ENCODE results near the gene ZMYND8.

ZMYND8 gene

DNA sequence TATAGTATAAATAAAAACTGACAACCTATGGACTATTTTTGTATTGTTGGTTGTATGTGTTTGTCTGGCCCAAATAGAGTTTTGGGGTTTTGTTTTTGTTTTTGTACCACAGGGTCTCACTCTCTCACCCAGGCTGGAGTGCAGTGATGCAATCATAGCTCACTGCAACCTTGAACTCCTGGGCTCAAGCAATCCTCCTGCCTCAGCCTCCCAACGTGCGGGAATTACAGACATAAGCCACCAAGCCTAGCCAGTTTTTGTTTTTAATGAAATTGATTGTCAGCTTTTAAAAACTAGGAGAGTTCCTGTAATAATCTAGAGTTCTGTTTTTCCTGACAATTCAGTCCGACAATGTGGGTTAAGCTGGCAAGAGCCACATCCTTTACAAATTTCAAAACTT is 98.7 kb downstream of the ZMYND8 start:
- Histone ChIP-seq H3K27me3 (ENCODE audit: insufficient read depth, insufficient read length) (no peaks in the 10 kb centered on the region), H3K36me3 (ENCODE audit: insufficient read depth, insufficient read length, low read length) (peaks cover 79% of the 10 kb centered on the region), H3K4me1 (ENCODE audit: insufficient read depth, insufficient read length) (no peaks in the 10 kb centered on the region), H3K9ac (ENCODE audit: insufficient read length, low read depth) (no peak overlapping the region), H3K9me3 (ENCODE audit: insufficient read depth, low read length) (no peaks in the 10 kb centered on the region), H3K4me3 (ENCODE audit: insufficient read length, low read depth) (no peak overlapping the region)
- no peak for TF ChIP-seq SUZ12 (IDR thresholded peaks at IDR 0.05; ENCODE audit: extremely low read depth, insufficient read depth, insufficient read length)
- no peak for TF ChIP-seq YY1 (IDR thresholded peaks at IDR 0.05; ENCODE audit: insufficient read depth, insufficient read length)
- TF ChIP-seq ZNF274 (IDR thresholded peaks at IDR 0.05; ENCODE audit: low read depth, low read length), result no peak
- no peak for DNase-seq (ENCODE audit: low read depth, low spot score)

- no peak for DNase-seq (ENCODE audit: low read depth, low spot score)
- H3K27me3 ChIP-seq (ENCODE audit: insufficient read depth, insufficient read length), result no peaks in the 10 kb centered on the region
- H3K36me3 ChIP-seq (ENCODE audit: insufficient read depth, insufficient read length, low read length), result peaks cover 77% of the 10 kb centered on the region
- TF ChIP-seq YY1 (IDR thresholded peaks at IDR 0.05; ENCODE audit: insufficient read depth, insufficient read length) (no peak), SUZ12 (IDR thresholded peaks at IDR 0.05; ENCODE audit: extremely low read depth, insufficient read depth, insufficient read length) (no peak), ZNF274 (IDR thresholded peaks at IDR 0.05; ENCODE audit: low read depth, low read length) (no peak)
- no peaks in the 10 kb centered on the region for H3K4me1 ChIP-seq (ENCODE audit: insufficient read depth, insufficient read length)
- H3K4me3 ChIP-seq (ENCODE audit: insufficient read length, low read depth), result no peak overlapping the region
- H3K9me3 ChIP-seq (ENCODE audit: insufficient read depth, low read length), result no peaks in the 10 kb centered on the region
- H3K9ac ChIP-seq (ENCODE audit: insufficient read length, low read depth), result no peak overlapping the region
Observed at GRCh38 chr20:47257256-47257655, 99.2 kb downstream of the ZMYND8 start.

DNA sequence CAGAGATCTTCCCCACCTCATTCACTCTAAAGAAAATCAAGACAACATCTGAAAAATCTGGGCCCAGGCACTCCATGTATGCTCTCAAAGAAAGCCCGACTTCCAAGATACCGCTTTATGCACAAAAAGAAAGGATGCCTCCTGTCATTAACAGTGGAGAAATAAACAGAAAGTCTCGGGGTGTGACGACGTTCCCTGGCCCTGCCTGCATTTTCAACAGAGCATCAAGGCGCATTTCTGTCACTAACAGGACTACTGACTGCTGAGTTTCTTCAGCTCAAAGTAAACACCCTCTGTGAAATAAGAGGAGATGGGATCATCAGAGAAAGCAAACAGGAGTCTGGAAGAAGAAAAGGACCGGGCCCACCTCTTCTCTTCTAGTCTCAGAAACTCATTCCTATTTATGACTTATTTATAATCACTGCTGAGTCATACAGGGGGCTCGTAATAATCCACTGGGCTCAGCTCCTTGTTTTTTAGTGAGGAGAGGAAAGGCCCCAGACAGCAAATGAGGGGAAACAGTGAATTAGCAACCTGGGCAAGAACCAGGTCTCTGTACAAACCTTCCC is 99.7 kb downstream of the ZMYND8 start:
- Histone ChIP-seq H3K9ac (ENCODE audit: insufficient read length, low read depth) (no peak overlapping the region), H3K4me1 (ENCODE audit: insufficient read depth, insufficient read length) (no peaks in the 10 kb centered on the region), H3K36me3 (ENCODE audit: insufficient read depth, insufficient read length, low read length) (peaks cover 74% of the 10 kb centered on the region), H3K4me3 (ENCODE audit: insufficient read length, low read depth) (no peak overlapping the region), H3K9me3 (ENCODE audit: insufficient read depth, low read length) (no peaks in the 10 kb centered on the region), H3K27me3 (ENCODE audit: insufficient read depth, insufficient read length) (no peaks in the 10 kb centered on the region)
- DNase-seq (ENCODE audit: low read depth, low spot score), result no peak
- TF ChIP-seq YY1 (IDR thresholded peaks at IDR 0.05; ENCODE audit: insufficient read depth, insufficient read length) (no peak), ZNF274 (IDR thresholded peaks at IDR 0.05; ENCODE audit: low read depth, low read length) (no peak), SUZ12 (IDR thresholded peaks at IDR 0.05; ENCODE audit: extremely low read depth, insufficient read depth, insufficient read length) (no peak)

DNA sequence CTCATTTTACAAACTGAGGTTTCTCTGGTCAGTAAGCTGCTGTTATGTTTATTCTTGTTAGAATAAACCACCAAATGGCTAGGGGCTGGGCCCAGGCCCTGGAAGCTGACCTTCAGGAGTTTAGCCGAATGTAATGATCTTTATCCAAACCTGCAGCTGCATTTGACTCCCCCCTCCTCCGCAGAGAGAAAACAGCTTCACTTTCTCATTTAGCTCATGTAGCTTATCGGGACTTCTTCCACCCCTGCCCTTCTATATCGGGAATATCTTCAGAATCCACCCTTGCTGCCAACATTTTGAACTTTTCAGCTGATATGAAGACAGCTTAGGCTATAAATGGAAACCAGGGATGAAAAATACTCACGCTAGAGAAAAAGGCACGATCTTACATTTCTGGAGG is 102.6 kb downstream of the ZMYND8 start:
- no peak for TF ChIP-seq YY1 (IDR thresholded peaks at IDR 0.05; ENCODE audit: insufficient read depth, insufficient read length)
- TF ChIP-seq SUZ12 (IDR thresholded peaks at IDR 0.05; ENCODE audit: extremely low read depth, insufficient read depth, insufficient read length), result no peak
- no peaks in the 10 kb centered on the region for H3K9me3 ChIP-seq (ENCODE audit: insufficient read depth, low read length)
- no peaks in the 10 kb centered on the region for H3K27me3 ChIP-seq (ENCODE audit: insufficient read depth, insufficient read length)
- no peak overlapping the region for H3K4me3 ChIP-seq (ENCODE audit: insufficient read length, low read depth)
- no peak for DNase-seq (ENCODE audit: low read depth, low spot score)
- H3K4me1 ChIP-seq (ENCODE audit: insufficient read depth, insufficient read length), result no peaks in the 10 kb centered on the region
- no peak overlapping the region for H3K9ac ChIP-seq (ENCODE audit: insufficient read length, low read depth)
- peaks cover 75% of the 10 kb centered on the region for H3K36me3 ChIP-seq (ENCODE audit: insufficient read depth, insufficient read length, low read length)

DNA sequence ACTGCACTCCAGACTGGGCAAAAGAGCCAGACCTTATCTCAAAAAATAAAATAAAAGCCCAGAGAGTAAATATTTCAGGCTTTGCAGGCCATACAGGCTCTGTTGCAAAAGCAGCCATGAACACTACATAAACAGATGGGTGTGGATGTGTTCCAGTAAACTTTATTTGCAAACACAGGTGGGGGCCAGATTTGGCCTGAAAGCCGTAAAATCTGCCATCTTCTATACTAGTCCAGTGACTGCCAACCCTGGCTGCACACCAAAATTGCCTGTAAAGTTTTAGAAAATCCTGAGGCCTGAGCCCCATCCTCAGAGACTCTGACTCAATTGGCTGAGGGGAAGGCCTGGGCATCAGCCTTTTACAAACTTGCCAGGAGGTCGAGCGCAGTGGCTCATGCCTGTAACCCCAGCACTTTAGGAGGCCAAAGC is 103.6 kb downstream of the ZMYND8 start:
- no peak overlapping the region for H3K9ac ChIP-seq (ENCODE audit: insufficient read length, low read depth)
- no peak for DNase-seq (ENCODE audit: low read depth, low spot score)
- TF ChIP-seq SUZ12 (IDR thresholded peaks at IDR 0.05; ENCODE audit: extremely low read depth, insufficient read depth, insufficient read length), result no peak
- TF ChIP-seq YY1 (IDR thresholded peaks at IDR 0.05; ENCODE audit: insufficient read depth, insufficient read length), result no peak
- no peak for TF ChIP-seq ZNF274 (IDR thresholded peaks at IDR 0.05; ENCODE audit: low read depth, low read length)
- H3K36me3 ChIP-seq (ENCODE audit: insufficient read depth, insufficient read length, low read length), result peaks cover 76% of the 10 kb centered on the region
- H3K27me3 ChIP-seq (ENCODE audit: insufficient read depth, insufficient read length), result no peaks in the 10 kb centered on the region
- H3K4me1 ChIP-seq (ENCODE audit: insufficient read depth, insufficient read length), result no peaks in the 10 kb centered on the region
- no peak overlapping the region for H3K4me3 ChIP-seq (ENCODE audit: insufficient read length, low read depth)
- H3K9me3 ChIP-seq (ENCODE audit: insufficient read depth, low read length), result no peaks in the 10 kb centered on the region

- Histone ChIP-seq H3K4me1 (ENCODE audit: insufficient read depth, insufficient read length) (no peaks in the 10 kb centered on the region), H3K9me3 (ENCODE audit: insufficient read depth, low read length) (no peaks in the 10 kb centered on the region), H3K9ac (ENCODE audit: insufficient read length, low read depth) (no peak overlapping the region), H3K36me3 (ENCODE audit: insufficient read depth, insufficient read length, low read length) (peaks cover 82% of the 10 kb centered on the region), H3K27me3 (ENCODE audit: insufficient read depth, insufficient read length) (no peaks in the 10 kb centered on the region), H3K4me3 (ENCODE audit: insufficient read length, low read depth) (no peak overlapping the region)
- TF ChIP-seq YY1 (IDR thresholded peaks at IDR 0.05; ENCODE audit: insufficient read depth, insufficient read length), result no peak
- TF ChIP-seq SUZ12 (IDR thresholded peaks at IDR 0.05; ENCODE audit: extremely low read depth, insufficient read depth, insufficient read length), result no peak
- TF ChIP-seq ZNF274 (IDR thresholded peaks at IDR 0.05; ENCODE audit: low read depth, low read length), result no peak
- no peak for DNase-seq (ENCODE audit: low read depth, low spot score)
Observed at GRCh38 chr20:47251154-47252020, 105.1 kb downstream of the ZMYND8 start.

GRCh38 chr20:47250360-47250759 is 106.1 kb downstream of the ZMYND8 start:
- no peaks in the 10 kb centered on the region for H3K27me3 ChIP-seq (ENCODE audit: insufficient read depth, insufficient read length)
- DNase-seq (ENCODE audit: low read depth, low spot score), result no peak
- no peak overlapping the region for H3K9ac ChIP-seq (ENCODE audit: insufficient read length, low read depth)
- TF ChIP-seq ZNF274 (IDR thresholded peaks at IDR 0.05; ENCODE audit: low read depth, low read length) (no peak), YY1 (IDR thresholded peaks at IDR 0.05; ENCODE audit: insufficient read depth, insufficient read length) (no peak), SUZ12 (IDR thresholded peaks at IDR 0.05; ENCODE audit: extremely low read depth, insufficient read depth, insufficient read length) (no peak)
- no peaks in the 10 kb centered on the region for H3K9me3 ChIP-seq (ENCODE audit: insufficient read depth, low read length)
- H3K4me1 ChIP-seq (ENCODE audit: insufficient read depth, insufficient read length), result no peaks in the 10 kb centered on the region
- peaks cover 90% of the 10 kb centered on the region for H3K36me3 ChIP-seq (ENCODE audit: insufficient read depth, insufficient read length, low read length)
- H3K4me3 ChIP-seq (ENCODE audit: insufficient read length, low read depth), result no peak overlapping the region

Data from NT2/D1 (cell line).